Activated naive CD8-positive, alpha-beta T cell treated with anti-CD3 and anti-CD28 coated beads, Interleukin-2, amount 10 ng/mL, durations not matched to agents 7 days and 5 days (primary cell): ENCODE data around the gene SLC27A1. TPM values are rescaled to one million over a fixed set of nuclear protein-coding genes. Genes with fewer than 3 reads are reported as not detected.
A peak's percentile ranks its signal among the peaks of the same experiment; 100 is the strongest.
"Not testable (repeated sequence)": the region's sequence is repeated elsewhere in the genome, so short reads cannot be mapped to it uniquely, and the experiment has no call there.

Source experiments
- ATAC-seq: fragments of 150-1000 bp; cut with Tn5 transposase; one replicate; pipeline ENCODE4 v1.10.0; 2021; ENCODE audit warnings: low read depth, moderate library complexity
- POLR2A ChIA-PET: fragments of 350-600 bp; sonication (Branson Sonifier 250); formaldehyde crosslinking; loops from one replicate; lab custom pipeline; 2021; ENCODE audit warnings: antibody characterized with exemption; lab: Charles Lee
- DNase-seq: peaks from one replicate; pipeline ENCODE4 v3.0.0; 2021
- H3K27ac Mint-ChIP-seq: one replicate; pipeline ENCODE4 v1.8.0; 2022; ENCODE audit warnings: mild to moderate bottlenecking, mixed read lengths
- H3K27me3 Mint-ChIP-seq: one replicate; pipeline ENCODE4 v1.8.0; 2022; ENCODE audit warnings: mild to moderate bottlenecking, moderate library complexity, mixed read lengths
- H3K36me3 Mint-ChIP-seq: one replicate; pipeline ENCODE4 v1.8.0; 2021; ENCODE audit warnings: mild to moderate bottlenecking, mixed read lengths
- H3K4me1 Mint-ChIP-seq: one replicate; pipeline ENCODE4 v1.8.0; 2021; ENCODE audit warnings: mixed read lengths
- H3K4me3 Mint-ChIP-seq: one replicate; pipeline ENCODE4 v1.8.0; 2022; ENCODE audit warnings: mild to moderate bottlenecking, moderate library complexity, mixed read lengths
- H3K9me3 Mint-ChIP-seq: one replicate; pipeline ENCODE4 v1.8.0; 2021; ENCODE audit warnings: mixed read lengths
- total RNA-seq, 2 experiments: library from RNA; stranded (reverse); gene quantifications; one replicate each; pipeline ENCODE4 v1.2.3, GENCODE V29; 2021

Gene SLC27A1
- total RNA-seq, 2 experiments from 2014 or later = 8.4 to 9.8 TPM

- ATAC-seq = no peak
- Mint-ChIP-seq H3K9me3 (peaks cover 5% of the 10 kb centered on the region), H3K4me3 (no peak overlapping the region), H3K36me3 (peaks cover 38% of the 10 kb centered on the region), H3K4me1 (peaks cover 17% of the 10 kb centered on the region), H3K27ac (no peak overlapping the region), H3K27me3 (no peaks in the 10 kb centered on the region)
- no peak for DNase-seq
- POLR2A ChIA-PET = no interaction called here
Measured at GRCh38 chr19:17515408-17516149, 45.3 kb downstream of the SLC27A1 start.

- POLR2A ChIA-PET = no interaction called here
- H3K27me3 Mint-ChIP-seq = no peaks in the 10 kb centered on the region
- H3K4me3 Mint-ChIP-seq = no peak overlapping the region
- H3K4me1 Mint-ChIP-seq = peaks cover 17% of the 10 kb centered on the region
- H3K36me3 Mint-ChIP-seq = peaks cover 36% of the 10 kb centered on the region
- ATAC-seq (no peak), DNase-seq (no peak)
- peaks cover 5% of the 10 kb centered on the region for H3K9me3 Mint-ChIP-seq
- no peak overlapping the region for H3K27ac Mint-ChIP-seq
Measured at GRCh38 chr19:17517898-17518297, 47.6 kb downstream of the SLC27A1 start.

GRCh38 chr19:17518654-17519053 is 48.3 kb downstream of the SLC27A1 start:
- not testable (repeated sequence) for H3K4me3 Mint-ChIP-seq

GRCh38 chr19:17519967-17520366 is 49.6 kb downstream of the SLC27A1 start:
- H3K9me3 Mint-ChIP-seq = peaks cover 5% of the 10 kb centered on the region
- peaks cover 35% of the 10 kb centered on the region for H3K36me3 Mint-ChIP-seq
- H3K4me1 Mint-ChIP-seq = peaks cover 21% of the 10 kb centered on the region
- no peak for DNase-seq
- no peak for ATAC-seq
- H3K27ac Mint-ChIP-seq = no peak overlapping the region
- POLR2A ChIA-PET = interaction anchor here (0.7 to 6.5 kb wide), 2 partner anchors 8 to 9 kb away, joined by 3 to 88 read pairs; partner anchors contain the start of gene PGLS
- H3K27me3 Mint-ChIP-seq = no peaks in the 10 kb centered on the region
- no peak overlapping the region for H3K4me3 Mint-ChIP-seq

More at GRCh38 chr19:17518654-17519053, 48.3 kb downstream of the SLC27A1 start:
- ATAC-seq, POLR2A ChIA-PET, H3K9me3 Mint-ChIP-seq, H3K27ac Mint-ChIP-seq, H3K27me3 Mint-ChIP-seq, DNase-seq: not testable (repeated sequence)
- H3K4me1 Mint-ChIP-seq = peaks cover 22% of the 10 kb centered on the region
- H3K36me3 Mint-ChIP-seq = peaks cover 35% of the 10 kb centered on the region

- H3K4me3 Mint-ChIP-seq = no peak overlapping the region
- DNase-seq = no peak
- peaks cover 34% of the 10 kb centered on the region for H3K36me3 Mint-ChIP-seq
- no peak for ATAC-seq
- POLR2A ChIA-PET = interaction anchor here (6.5 kb wide), 1 partner anchor 9 kb away, joined by 88 read pairs; the partner anchor contains the start of gene PGLS
- peaks cover 5% of the 10 kb centered on the region for H3K9me3 Mint-ChIP-seq
- H3K4me1 Mint-ChIP-seq = peaks cover 20% of the 10 kb centered on the region
- no peaks in the 10 kb centered on the region for H3K27me3 Mint-ChIP-seq
- no peak overlapping the region for H3K27ac Mint-ChIP-seq
Measured at GRCh38 chr19:17520865-17521264, 50.5 kb downstream of the SLC27A1 start.

GRCh38 chr19:17522988-17523872 is 52.9 kb downstream of the SLC27A1 start:
- Mint-ChIP-seq H3K9me3 (no peaks in the 10 kb centered on the region), H3K4me1 (peaks cover 24% of the 10 kb centered on the region), H3K27me3 (no peaks in the 10 kb centered on the region), H3K36me3 (peaks cover 12% of the 10 kb centered on the region), H3K4me3 (peak overlapping the region; percentile 57), H3K27ac (peak overlapping the region; percentile 91)
- DNase-seq (peak; percentile 76), ATAC-seq (peak; percentile 93)
- POLR2A ChIA-PET = interaction anchor here (0.5 to 6.5 kb wide), 17 partner anchors 10 to 758 kb away, joined by 3 to 88 read pairs (median 4); partner anchors contain the start of genes BST2, DDA1, JUND and PGLS

- DNase-seq (no peak), ATAC-seq (no peak)
- Mint-ChIP-seq H3K4me3 (no peak overlapping the region), H3K9me3 (peaks cover 3% of the 10 kb centered on the region), H3K4me1 (peaks cover 24% of the 10 kb centered on the region), H3K36me3 (peaks cover 10% of the 10 kb centered on the region), H3K27ac (peak overlapping the region; percentile 69), H3K27me3 (no peaks in the 10 kb centered on the region)
- POLR2A ChIA-PET = interaction anchor here (0.6 to 6.5 kb wide), 4 partner anchors 13 to 520 kb away, joined by 3 to 88 read pairs (median 3); partner anchors contain the start of gene PGLS
Measured at GRCh38 chr19:17524651-17525050, 54.3 kb downstream of the SLC27A1 start.

- POLR2A ChIA-PET = interaction anchor here (6.5 kb wide), 1 partner anchor 13 kb away, joined by 88 read pairs; the partner anchor contains the start of gene PGLS
- DNase-seq = no peak
- Mint-ChIP-seq H3K4me3 (no peak overlapping the region), H3K27ac (no peak overlapping the region), H3K9me3 (peaks cover 3% of the 10 kb centered on the region), H3K27me3 (no peaks in the 10 kb centered on the region), H3K4me1 (peaks cover 24% of the 10 kb centered on the region), H3K36me3 (peaks cover 8% of the 10 kb centered on the region)
- no peak for ATAC-seq
Measured at GRCh38 chr19:17525141-17525540, 54.8 kb downstream of the SLC27A1 start.

- Mint-ChIP-seq H3K27ac (no peak overlapping the region), H3K4me3 (peak overlapping the region; percentile 44), H3K36me3 (peaks cover 4% of the 10 kb centered on the region), H3K9me3 (peaks cover 3% of the 10 kb centered on the region), H3K27me3 (no peaks in the 10 kb centered on the region), H3K4me1 (peaks cover 23% of the 10 kb centered on the region)
- DNase-seq = no peak
- ATAC-seq = no peak
- POLR2A ChIA-PET = interaction anchor here (0.9 kb wide), 1 partner anchor 15 kb away, joined by 3 read pairs; no protein-coding TSS in a partner anchor
Measured at GRCh38 chr19:17526922-17527321, 56.6 kb downstream of the SLC27A1 start.

- H3K36me3 Mint-ChIP-seq = peaks cover 4% of the 10 kb centered on the region
- H3K27ac Mint-ChIP-seq = no peak overlapping the region
- peaks cover 3% of the 10 kb centered on the region for H3K9me3 Mint-ChIP-seq
- no peaks in the 10 kb centered on the region for H3K27me3 Mint-ChIP-seq
- H3K4me1 Mint-ChIP-seq = peaks cover 23% of the 10 kb centered on the region
- POLR2A ChIA-PET = interaction anchor here (0.9 kb wide), 1 partner anchor 15 kb away, joined by 3 read pairs; no protein-coding TSS in a partner anchor
- no peak for ATAC-seq
- DNase-seq = no peak
- no peak overlapping the region for H3K4me3 Mint-ChIP-seq
Measured at GRCh38 chr19:17527326-17527725, 57.0 kb downstream of the SLC27A1 start.

GRCh38 chr19:17528610-17529009 is 58.3 kb downstream of the SLC27A1 start:
- no peaks in the 10 kb centered on the region for H3K27me3 Mint-ChIP-seq
- H3K36me3 Mint-ChIP-seq = peaks cover 3% of the 10 kb centered on the region
- peaks cover 3% of the 10 kb centered on the region for H3K9me3 Mint-ChIP-seq
- POLR2A ChIA-PET = no interaction called here
- H3K27ac Mint-ChIP-seq = peak overlapping the region; percentile 1
- H3K4me1 Mint-ChIP-seq = peaks cover 10% of the 10 kb centered on the region
- no peak overlapping the region for H3K4me3 Mint-ChIP-seq
- DNase-seq = no peak
- ATAC-seq = no peak

- peak overlapping the region; percentile 1 for H3K27ac Mint-ChIP-seq
Measured at GRCh38 chr19:17529239-17530158, 59.2 kb downstream of the SLC27A1 start.

More at GRCh38 chr19:17529239-17530158, 59.2 kb downstream of the SLC27A1 start:
- POLR2A ChIA-PET = interaction anchor here (0.6 kb wide), 1 partner anchor 9 kb away, joined by 3 read pairs; no protein-coding TSS in a partner anchor
- Mint-ChIP-seq H3K36me3 (peaks cover 3% of the 10 kb centered on the region), H3K27me3 (no peaks in the 10 kb centered on the region), H3K4me1 (peaks cover 4% of the 10 kb centered on the region), H3K4me3 (no peak overlapping the region), H3K9me3 (peaks cover 3% of the 10 kb centered on the region)
- ATAC-seq (no peak), DNase-seq (no peak)
